ENCODE measurements around the gene ATL3.
"Not testable (repeated sequence)": the region's sequence is repeated elsewhere in the genome, so short reads cannot be mapped to it uniquely, and the experiment has no call there.

ATL3 gene

DNA sequence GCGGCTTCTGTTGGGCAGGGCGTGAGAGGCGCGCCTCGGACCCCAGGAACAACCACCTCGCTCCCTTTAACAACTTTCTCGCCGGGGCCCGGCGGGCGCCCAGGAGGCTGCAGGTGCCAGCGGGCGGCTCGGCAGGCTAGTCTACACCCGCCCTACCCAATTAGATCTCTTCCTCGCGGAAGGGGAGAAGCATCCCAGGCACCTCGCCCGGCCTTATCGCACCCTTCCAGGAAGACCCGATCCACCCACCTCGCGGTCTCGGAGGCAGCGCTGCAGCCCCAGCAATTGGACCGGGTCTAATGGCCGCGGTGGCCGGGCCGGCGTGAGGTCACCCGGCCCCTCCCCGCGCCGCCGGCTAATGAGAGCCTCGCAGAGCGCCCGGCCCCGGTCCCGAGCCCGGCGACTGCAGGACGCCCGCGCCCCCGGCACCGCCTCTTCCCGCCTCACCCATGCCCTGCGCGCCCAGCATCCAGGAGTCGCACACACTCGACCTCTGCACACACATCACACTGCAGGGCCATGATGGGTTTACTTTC lies 57.0 kb downstream of the ATL3 start, which contains the start of gene PLAAT3:
TSS of gene PLAAT3 (minus strand) at position 298 of the 536 bp plus-strand sequence. CDS start 419 bp downstream, outside the sequence.
- H3K9ac ChIP-seq (ENCODE audit: low read depth, low read length) = peak within 1 kb of the TSS; percentile 43; the same call in 1 of the 2 replicates
- H3K27me3 ChIP-seq (ENCODE audit: insufficient read depth, low read length) = peaks cover 24% of the 10 kb centered on the region; the same call in 1 of the 2 replicates
- H3K27ac ChIP-seq (ENCODE audit: low read length) = no peak within 1 kb of the TSS
- no peaks in the 10 kb centered on the region for H3K36me3 ChIP-seq (ENCODE audit: insufficient read depth, low read depth, low read length)
- peaks cover 23% of the 10 kb centered on the region for H3K4me1 ChIP-seq (ENCODE audit: insufficient read depth, low read length)
- peak within 1 kb of the TSS; percentile 73 for H3K4me3 ChIP-seq (ENCODE audit: low read length)
- no peaks in the 10 kb centered on the region for H3K9me3 ChIP-seq (ENCODE audit: insufficient read depth, low read depth, low read length)

- no peak overlapping the region for H3K27ac ChIP-seq (ENCODE audit: low read length)
- H3K27me3 ChIP-seq (ENCODE audit: insufficient read depth, low read length) = peaks cover 24% of the 10 kb centered on the region; the same call in 1 of the 2 replicates
- peaks cover 28% of the 10 kb centered on the region for H3K4me1 ChIP-seq (ENCODE audit: insufficient read depth, low read length)
- peak overlapping the region; percentile 73 for H3K4me3 ChIP-seq (ENCODE audit: low read length)
- no peaks in the 10 kb centered on the region for H3K9me3 ChIP-seq (ENCODE audit: insufficient read depth, low read depth, low read length)
- H3K9ac ChIP-seq (ENCODE audit: low read depth, low read length) = peak overlapping the region; percentile 43; the same call in 1 of the 2 replicates
- H3K36me3 ChIP-seq (ENCODE audit: insufficient read depth, low read depth, low read length) = no peaks in the 10 kb centered on the region
Measured at GRCh38 chr11:63613517-63614135, 57.5 kb downstream of the ATL3 start.

- Histone ChIP-seq H3K4me3 (ENCODE audit: low read length) (0 out of 2 replicates have a peak overlapping the region, but pooled peaks have one; percentile 73), H3K4me1 (ENCODE audit: insufficient read depth, low read length) (peaks cover 30% of the 10 kb centered on the region), H3K9me3 (ENCODE audit: insufficient read depth, low read depth, low read length) (no peaks in the 10 kb centered on the region), H3K27me3 (ENCODE audit: insufficient read depth, low read length) (peaks cover 24% of the 10 kb centered on the region; the same call in 1 of the 2 replicates), H3K27ac (ENCODE audit: low read length) (no peak overlapping the region), H3K36me3 (ENCODE audit: insufficient read depth, low read depth, low read length) (no peaks in the 10 kb centered on the region), H3K9ac (ENCODE audit: low read depth, low read length) (no peak overlapping the region)
Measured at GRCh38 chr11:63612181-63612580, 59.0 kb downstream of the ATL3 start.

- Histone ChIP-seq H3K9ac (ENCODE audit: low read depth, low read length) (no peak overlapping the region), H3K27ac (ENCODE audit: low read length) (no peak overlapping the region), H3K36me3 (ENCODE audit: insufficient read depth, low read depth, low read length) (no peaks in the 10 kb centered on the region), H3K27me3 (ENCODE audit: insufficient read depth, low read length) (peaks cover 24% of the 10 kb centered on the region; the same call in 1 of the 2 replicates), H3K4me1 (ENCODE audit: insufficient read depth, low read length) (peaks cover 30% of the 10 kb centered on the region), H3K9me3 (ENCODE audit: insufficient read depth, low read depth, low read length) (no peaks in the 10 kb centered on the region), H3K4me3 (ENCODE audit: low read length) (peak overlapping the region; percentile 46)
Measured at GRCh38 chr11:63611395-63611747, 59.8 kb downstream of the ATL3 start.

DNA sequence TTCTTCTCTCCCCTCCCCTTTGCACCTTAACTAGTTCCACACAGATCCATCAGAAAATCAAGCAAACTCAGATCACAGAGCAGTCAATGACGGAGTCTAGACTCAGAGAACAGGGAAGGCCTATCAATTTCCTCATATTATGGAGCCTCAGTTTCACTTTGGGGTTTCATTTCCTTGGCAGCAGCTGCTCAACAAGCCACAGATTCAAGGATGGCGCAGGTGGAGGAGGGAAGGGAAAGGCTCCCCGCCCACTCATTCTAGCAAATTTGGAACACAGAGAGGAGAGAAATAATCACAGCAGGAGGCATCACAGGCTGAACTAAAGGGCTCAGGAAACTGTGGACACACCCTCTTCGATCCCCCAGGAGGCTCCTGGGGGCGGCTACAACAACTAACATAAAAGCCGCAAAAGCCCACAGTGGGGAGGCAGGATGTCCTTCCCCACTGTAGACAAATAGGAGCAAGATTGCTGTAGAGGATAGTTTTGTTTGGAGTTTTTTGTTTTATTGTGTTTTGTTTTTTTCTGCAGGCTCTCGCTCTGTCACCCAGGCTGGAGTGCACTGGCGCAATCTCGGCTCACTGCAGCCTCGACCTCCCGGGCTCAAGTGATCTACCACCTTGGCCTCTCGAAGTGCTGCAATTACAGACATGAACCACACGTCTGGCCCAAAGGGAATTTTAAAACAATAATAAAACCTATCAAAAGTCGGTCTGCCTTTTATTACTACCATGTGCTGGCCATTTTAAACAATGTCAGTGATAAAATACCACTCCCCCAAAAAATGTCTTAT lies 60.4 kb downstream of the ATL3 start:
- peaks cover 24% of the 10 kb centered on the region; the same call in 1 of the 2 replicates for H3K27me3 ChIP-seq (ENCODE audit: insufficient read depth, low read length)
- H3K9ac ChIP-seq (ENCODE audit: low read depth, low read length) = no peak overlapping the region; the same call in 1 of the 2 replicates
- H3K9me3 ChIP-seq (ENCODE audit: insufficient read depth, low read depth, low read length) = no peaks in the 10 kb centered on the region
- H3K36me3 ChIP-seq (ENCODE audit: insufficient read depth, low read depth, low read length) = no peaks in the 10 kb centered on the region
- no peak overlapping the region for H3K27ac ChIP-seq (ENCODE audit: low read length)
- H3K4me3 ChIP-seq (ENCODE audit: low read length) = peak overlapping the region; percentile 46
- H3K4me1 ChIP-seq (ENCODE audit: insufficient read depth, low read length) = peaks cover 30% of the 10 kb centered on the region

- Histone ChIP-seq H3K27me3 (ENCODE audit: insufficient read depth, low read length) (peaks cover 24% of the 10 kb centered on the region; the same call in 1 of the 2 replicates), H3K9me3 (ENCODE audit: insufficient read depth, low read depth, low read length) (no peaks in the 10 kb centered on the region), H3K36me3 (ENCODE audit: insufficient read depth, low read depth, low read length) (no peaks in the 10 kb centered on the region), H3K4me3 (ENCODE audit: low read length) (peak overlapping the region; percentile 46; the same call in 1 of the 2 replicates), H3K9ac (ENCODE audit: low read depth, low read length) (no peak overlapping the region; the same call in 1 of the 2 replicates), H3K27ac (ENCODE audit: low read length) (no peak overlapping the region), H3K4me1 (ENCODE audit: insufficient read depth, low read length) (peaks cover 30% of the 10 kb centered on the region)
Measured at GRCh38 chr11:63609971-63610580, 61.1 kb downstream of the ATL3 start.

DNA sequence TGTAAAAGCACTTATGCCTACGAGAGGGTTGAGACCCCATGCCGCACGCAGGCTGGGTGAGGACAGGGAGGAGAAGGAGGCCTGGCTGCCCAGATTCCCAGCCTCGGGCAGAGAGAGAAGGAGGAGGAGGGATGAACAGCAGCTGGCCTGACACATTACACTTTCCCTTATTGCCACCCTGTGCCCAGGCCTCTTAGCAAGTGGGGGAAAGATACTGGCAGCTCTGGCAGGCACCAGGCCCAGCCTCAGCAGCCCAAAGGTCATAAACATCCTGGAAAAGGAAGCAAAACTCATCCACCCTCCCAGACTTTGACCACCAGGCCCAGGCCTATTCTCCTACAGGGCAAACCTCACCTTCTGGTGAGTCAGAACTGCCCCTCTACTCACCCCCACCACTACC lies 61.6 kb downstream of the ATL3 start:
- no peaks in the 10 kb centered on the region for H3K9me3 ChIP-seq (ENCODE audit: insufficient read depth, low read depth, low read length)
- H3K36me3 ChIP-seq (ENCODE audit: insufficient read depth, low read depth, low read length) = no peaks in the 10 kb centered on the region
- H3K27ac ChIP-seq (ENCODE audit: low read length) = no peak overlapping the region
- H3K4me1 ChIP-seq (ENCODE audit: insufficient read depth, low read length) = peaks cover 30% of the 10 kb centered on the region
- no peak overlapping the region for H3K4me3 ChIP-seq (ENCODE audit: low read length)
- H3K27me3 ChIP-seq (ENCODE audit: insufficient read depth, low read length) = peaks cover 24% of the 10 kb centered on the region; the same call in 1 of the 2 replicates
- H3K9ac ChIP-seq (ENCODE audit: low read depth, low read length) = no peak overlapping the region

DNA sequence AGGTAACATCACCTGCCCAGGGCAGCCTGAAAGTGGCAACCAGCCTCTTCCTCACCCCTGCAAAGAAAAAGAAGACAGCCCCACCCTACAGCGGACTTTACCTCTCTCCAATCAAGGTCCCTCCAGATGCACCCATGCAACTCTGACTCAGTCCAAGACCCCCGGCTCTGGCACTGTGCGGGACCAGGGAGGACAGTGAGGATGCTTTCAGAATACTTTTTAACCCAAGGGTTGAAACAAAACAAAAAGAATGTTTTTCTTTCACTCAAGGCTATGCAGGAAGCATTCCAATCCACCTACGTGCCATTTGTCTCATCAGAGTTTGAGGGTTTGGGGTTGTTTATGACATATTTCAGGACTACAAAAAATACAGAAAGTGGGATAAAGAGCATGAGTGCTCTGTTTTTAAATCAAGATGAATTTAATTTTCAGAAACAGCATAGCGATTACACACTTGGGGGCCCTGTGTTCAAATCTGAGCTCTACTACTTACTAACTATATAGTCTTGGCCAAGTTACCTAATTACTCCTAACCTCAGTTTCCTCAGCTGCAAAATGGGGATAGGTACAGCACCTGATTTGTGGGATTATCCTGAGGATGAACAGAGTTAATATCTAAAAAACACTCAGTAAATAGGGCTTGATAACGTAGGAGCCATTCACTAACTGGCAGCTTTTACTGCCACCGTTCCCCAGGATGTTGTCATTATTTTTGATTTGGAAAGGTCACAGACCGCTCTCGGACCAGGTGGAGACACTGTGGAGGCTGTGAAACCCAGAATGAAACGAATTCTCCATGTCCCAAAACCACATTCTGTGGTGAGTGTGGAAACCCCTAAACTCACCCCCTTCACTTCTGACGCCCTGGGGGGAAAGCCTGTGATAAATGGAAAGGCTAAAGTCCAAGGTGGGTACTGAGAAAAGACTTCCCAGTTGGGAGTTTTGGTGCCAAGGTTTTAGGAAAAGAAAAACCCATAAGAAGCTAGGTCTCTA lies 62.5 kb downstream of the ATL3 start:
- Histone ChIP-seq H3K36me3 (ENCODE audit: insufficient read depth, low read depth, low read length) (no peaks in the 10 kb centered on the region), H3K4me1 (ENCODE audit: insufficient read depth, low read length) (peaks cover 30% of the 10 kb centered on the region), H3K4me3 (ENCODE audit: low read length) (no peak overlapping the region), H3K27ac (ENCODE audit: low read length) (no peak overlapping the region), H3K9ac (ENCODE audit: low read depth, low read length) (no peak overlapping the region), H3K27me3 (ENCODE audit: insufficient read depth, low read length) (peaks cover 17% of the 10 kb centered on the region; the same call in 1 of the 2 replicates), H3K9me3 (ENCODE audit: insufficient read depth, low read depth, low read length) (no peaks in the 10 kb centered on the region)

DNA sequence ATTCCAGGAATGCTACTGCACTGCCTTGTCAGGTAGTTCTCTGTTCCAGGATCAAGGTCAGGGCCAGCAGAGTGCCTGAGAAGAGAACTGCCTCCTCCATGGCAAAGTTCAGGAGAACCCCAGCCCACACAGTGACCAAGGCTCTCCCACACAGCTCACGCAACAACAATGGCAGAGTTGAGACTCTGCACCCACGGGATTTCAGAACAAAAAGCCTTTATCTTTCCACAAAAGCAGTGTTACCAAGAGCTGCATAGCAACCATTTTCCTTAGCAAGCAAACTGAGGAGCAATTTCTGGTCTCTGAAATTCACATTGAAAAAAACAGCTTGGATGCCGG lies 68.0 kb downstream of the ATL3 start:
- Histone ChIP-seq H3K9me3 (ENCODE audit: insufficient read depth, low read depth, low read length) (no peaks in the 10 kb centered on the region), H3K9ac (ENCODE audit: low read depth, low read length) (no peak overlapping the region), H3K4me1 (ENCODE audit: insufficient read depth, low read length) (peaks cover 3% of the 10 kb centered on the region; the same call in 1 of the 2 replicates), H3K27me3 (ENCODE audit: insufficient read depth, low read length) (no peaks in the 10 kb centered on the region), H3K27ac (ENCODE audit: low read length) (no peak overlapping the region), H3K36me3 (ENCODE audit: insufficient read depth, low read depth, low read length) (peaks cover 2% of the 10 kb centered on the region; the same call in 1 of the 2 replicates), H3K4me3 (ENCODE audit: low read length) (no peak overlapping the region)

DNA sequence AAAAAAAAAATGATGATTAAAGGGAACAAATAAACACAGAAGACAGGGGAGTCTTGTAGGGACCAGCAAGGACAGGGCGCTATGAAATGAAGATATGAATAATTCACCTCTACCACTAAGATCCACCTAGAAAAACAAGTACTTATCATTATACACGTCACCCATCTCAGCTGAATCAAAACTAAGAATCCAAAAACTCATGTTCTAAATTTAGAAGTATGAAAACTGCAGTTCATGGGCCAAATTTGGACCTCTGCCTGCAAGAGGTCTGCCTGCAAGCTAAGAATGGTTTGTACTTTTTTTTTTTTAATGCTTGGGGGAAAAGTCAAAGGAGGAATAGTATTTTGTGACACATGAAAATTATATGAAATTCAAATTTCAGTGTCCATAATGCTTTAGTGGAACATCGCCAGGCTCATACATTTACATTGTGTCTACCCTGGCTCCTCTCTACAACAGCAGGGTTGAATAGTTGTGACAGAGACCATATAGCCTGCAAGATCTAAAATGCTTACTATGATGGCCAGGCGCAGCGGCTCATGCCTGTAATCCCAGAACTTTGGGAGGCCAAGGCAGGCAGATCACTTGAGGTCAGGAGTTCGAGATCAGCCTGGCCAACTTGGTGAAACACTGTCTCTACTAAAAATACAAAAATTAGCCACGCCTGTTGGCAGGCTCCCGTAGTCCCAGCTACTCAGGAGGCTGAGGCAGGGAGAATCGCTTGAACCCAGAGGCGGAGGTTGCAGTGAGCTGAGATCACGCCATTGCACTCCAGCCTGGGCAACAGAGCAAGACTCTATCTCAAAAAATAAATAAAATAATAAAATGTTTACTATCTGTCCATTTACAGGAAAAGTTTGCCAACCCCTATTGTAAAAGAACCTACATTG lies 68.6 kb downstream of the ATL3 start:
- not testable (repeated sequence) for H3K4me3 ChIP-seq (ENCODE audit: low read length); H3K27ac ChIP-seq (ENCODE audit: low read length); H3K27me3 ChIP-seq (ENCODE audit: insufficient read depth, low read length); H3K9ac ChIP-seq (ENCODE audit: low read depth, low read length); H3K4me1 ChIP-seq (ENCODE audit: insufficient read depth, low read length); H3K9me3 ChIP-seq (ENCODE audit: insufficient read depth, low read depth, low read length); H3K36me3 ChIP-seq (ENCODE audit: insufficient read depth, low read depth, low read length)

All from iPS-20b (cell line).